ENCODE results near the gene SMTNL2.

The SMTNL2 gene

DNA sequence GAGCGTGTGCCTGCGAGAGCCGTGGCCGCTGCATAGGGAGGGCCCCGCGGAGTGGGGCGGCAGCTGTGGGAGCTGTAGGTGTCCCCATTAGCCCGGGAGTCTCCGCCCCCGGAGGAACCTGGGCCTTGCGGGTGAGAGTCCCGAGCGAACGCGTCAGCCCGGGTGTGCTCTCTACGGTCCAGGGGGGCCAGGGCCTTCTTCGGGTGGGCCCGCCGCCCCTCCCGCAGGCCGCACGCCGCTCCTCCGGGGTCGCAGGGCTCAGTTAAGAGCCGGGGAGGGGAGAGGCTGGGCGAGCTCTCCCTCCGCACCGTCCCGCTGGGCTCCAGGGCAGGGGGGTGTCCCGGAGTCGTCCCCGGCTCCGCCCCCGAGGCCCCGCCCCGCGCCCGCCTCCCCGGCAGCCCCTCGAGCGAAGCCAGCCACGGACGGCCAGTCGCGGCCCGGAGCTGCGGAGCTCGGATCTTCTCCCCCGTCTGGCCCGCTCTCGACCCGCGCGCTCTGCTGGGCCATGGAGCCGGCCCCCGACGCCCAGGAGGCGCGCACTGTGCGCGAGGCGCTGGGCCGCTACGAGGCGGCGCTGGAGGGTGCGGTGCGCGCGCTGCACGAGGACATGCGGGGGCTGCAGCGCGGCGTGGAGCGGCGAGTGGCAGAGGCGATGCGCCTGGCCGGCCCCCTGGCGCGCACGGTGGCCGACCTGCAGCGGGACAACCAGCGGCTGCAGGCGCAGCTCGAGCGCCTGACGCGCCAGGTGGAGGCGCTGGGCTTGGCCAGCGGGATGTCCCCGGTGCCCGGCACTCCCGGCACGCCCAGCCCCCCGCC, at the start of gene SMTNL2:
Gene SMTNL2, plus strand, starts transcription at position 429 of the 816 bp plus-strand sequence. Its CDS starts 77 bp downstream, at position 506.
- DNase-seq, result no peak

DNA sequence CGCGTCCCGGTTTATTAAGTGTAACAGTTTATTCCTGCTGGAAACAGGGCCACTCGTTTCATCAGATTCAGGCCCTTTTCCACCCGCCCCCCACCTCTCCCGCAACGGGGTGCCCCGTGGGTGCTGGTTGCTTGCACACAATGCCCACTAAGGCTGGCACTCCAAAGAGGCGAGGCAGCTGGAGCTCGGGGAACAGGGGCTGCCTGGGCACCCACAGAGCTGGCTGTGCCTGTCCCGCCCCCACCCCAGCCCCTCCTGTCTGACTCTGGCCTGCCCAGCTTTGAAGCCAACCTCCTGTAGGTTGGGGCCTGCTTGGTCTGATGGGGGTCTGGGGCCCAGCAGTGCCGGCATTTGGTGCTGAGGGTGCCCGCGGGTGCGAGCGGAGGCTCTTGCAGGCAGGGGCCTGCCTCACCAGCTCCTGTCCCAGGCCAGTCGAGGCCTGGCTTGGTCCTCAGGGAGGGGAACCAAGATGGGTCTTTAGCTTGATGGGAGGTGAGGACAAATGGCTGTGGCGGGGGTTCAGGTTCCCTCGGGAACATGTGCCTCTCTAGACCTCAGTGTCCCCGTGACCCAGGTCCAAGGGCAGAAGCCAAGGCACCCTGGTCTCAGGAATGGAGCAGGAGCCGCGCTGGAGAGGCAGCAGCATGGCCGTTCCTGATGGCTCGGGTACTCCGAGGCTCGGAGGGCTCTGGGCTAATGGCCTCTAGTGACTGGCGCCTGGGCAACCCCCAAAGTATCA, 49.2 kb upstream of the SMTNL2 start:
- no peak for DNase-seq

DNA sequence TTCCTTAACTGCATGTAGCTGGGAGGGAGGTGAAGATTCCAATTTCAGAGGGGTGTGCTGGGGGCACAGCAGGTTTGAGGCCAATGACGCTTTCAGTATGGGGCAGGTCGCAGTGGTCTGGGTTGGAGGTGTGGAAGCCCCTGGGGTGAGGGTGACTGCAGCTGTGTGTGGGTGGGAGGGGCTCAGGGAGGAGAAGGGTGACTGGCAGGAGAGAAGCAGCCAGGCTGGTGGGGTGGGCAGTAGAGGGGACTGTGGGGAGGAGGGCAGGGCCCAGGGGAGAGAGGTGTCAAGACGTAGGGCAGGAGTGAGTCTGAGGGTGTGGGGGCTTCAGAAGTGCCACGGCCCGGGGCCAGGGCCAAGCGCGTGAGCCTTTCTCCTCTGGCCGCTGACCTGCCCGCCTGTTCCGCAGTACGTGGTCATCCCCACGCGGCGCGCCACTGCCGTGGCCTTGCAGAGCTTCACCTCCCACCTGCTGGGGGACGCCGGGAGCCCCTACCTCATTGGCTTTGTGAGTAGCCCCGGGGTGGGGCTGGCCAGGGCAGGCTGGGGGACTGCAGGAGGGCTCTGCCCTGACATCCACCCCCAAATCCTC, 48.6 kb upstream of the SMTNL2 start:
- DNase-seq, result no peak

DNA sequence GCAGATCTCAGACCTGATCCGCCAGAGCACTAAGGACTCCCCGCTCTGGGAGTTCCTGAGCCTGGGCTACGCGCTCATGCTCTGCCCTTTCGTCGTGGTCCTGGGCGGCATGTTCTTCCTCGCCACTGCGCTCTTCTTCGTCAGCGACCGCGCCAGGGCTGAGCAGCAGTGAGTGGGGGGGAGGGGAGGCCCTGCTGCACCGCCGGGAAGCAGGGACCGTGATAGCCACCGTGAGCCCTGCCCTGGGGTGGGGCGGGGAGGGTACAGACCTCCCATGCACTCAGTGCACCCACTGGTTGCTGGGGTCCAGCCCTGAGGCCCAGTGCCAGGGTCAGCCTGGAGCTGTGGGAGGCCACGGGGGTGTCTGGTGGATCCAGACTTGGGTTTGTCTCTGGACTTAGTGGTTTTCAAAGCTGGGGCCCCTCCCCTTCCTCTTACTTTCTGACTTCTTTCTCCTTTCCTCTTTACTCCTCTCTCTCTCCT, 48.0 kb upstream of the SMTNL2 start:
- DNase-seq, result no peak

DNA sequence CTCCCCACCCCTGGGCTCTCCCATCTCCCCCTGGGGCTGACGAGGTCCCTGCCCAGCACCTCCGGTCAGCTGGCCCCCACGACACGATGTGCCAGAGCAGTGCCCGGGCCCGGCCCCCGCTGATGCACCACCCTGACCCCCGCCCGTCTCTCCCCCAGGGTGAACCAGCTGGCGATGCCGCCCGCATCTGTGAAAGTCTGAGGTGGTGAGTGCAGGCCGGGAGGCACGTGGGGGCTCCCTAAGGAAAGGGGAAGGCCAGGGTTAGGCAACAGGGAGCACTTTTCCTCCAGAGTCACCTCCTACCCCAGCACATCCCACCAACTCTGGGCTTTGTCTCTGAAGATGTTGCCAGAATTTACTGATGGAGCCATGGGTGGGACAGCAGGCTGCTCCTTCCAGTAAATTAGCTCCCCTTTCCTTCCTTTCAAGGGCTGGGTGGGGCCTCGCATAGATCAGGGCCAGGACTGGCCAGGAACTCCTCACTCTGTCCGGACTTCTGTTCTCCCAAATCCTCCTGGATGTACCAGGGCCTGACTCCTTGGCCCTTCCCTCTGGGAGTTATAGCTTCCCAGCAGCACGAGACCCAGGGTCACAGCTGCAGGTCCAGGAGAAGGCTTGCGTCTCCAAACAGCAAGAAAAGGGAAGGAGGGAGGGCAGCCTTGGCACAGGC, 47.5 kb upstream of the SMTNL2 start:
- no peak for DNase-seq

DNA sequence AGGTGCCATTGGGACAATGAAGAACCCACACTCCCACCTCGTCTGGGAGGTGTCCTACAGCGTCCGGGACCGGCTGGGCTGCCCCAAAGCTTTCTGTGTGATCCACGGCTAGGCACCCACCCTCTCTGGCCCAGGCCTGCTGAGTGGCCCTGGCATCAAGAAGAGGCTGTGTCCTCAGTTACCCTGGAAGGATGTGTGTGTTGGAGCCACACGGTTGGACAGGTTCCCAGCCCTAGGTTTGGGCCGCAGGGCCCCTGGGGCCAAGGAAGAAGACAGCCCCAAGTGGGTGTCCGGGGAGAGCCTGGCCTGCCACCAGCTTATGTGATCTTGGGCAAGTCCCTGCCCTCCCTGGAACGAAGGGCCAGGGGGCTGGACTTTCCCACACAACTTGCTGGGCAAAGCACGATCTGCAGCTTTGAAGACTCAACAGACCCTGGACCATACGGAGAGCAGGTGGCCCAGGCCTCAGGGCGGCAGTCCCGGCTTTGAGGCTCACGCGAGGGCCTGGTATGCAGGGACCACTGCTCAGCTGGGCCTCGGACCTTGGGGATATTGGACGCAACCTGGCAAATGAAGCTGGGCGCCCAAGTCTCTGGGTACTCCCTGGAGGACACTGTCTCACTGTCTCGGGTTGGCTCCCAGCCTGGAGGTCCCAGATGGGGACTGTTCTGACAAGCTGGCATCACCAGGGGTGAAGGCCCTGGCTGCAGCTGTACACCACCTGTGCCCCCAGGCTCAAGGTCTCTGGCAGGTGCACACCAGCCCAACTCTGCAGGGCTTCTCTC, 46.7 kb upstream of the SMTNL2 start:
- DNase-seq, result no peak

DNA sequence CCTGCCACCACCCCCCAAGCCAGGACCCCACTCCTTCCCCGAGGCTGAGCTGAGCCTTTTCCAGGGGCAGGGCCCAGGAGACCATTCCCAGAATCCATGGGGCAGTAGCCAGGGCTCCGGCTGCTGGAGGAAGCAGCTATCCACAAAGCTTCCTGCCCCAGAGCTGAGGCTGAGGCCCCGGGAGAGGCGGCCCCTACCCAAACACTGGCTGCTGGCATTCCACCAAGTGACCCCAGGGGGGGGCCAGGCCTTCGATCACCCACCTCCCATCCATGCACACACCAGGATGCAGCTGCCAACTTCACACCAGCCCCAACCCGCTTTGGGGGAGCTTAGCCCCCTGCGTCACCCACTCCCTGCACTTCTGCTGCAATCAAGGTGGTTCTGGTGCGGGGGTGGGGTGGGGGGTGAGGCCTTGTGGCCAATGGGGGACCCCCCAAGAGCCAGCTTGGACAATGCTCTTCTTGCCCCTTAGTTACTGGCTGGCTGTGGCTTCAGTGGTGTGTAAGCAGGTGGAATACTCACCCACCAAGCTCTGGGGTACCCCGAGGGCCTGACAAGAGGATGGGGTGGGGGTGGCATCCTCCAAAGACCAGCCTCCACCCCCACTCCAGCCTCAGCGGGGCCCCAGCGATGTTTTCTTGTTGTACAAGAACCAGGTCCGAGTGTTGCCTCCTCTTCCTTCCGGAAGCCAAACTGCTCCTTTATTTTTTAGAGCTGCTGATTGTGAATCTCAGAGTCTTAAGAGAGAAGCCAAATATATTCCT, 45.9 kb upstream of the SMTNL2 start:
- no peak for DNase-seq

DNA sequence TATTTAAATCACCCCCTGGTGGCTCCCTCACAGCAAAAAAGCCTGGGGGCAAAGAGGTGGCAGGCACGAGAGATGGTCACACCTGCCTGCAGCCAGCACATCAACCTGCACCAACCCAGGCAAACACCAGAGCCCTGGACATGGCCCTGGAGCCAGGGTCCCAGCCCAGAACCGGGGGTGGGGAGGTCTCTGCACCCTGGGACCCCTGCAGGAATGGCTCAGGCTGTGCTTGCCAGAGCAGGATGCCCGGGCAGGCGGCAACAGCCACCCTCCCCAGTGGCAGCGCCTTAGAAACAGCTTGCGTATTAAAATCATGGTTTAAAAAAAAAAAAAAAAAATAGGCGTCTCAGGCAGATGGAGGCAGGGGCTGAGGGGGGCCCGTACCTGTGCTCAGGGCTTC, 45.3 kb upstream of the SMTNL2 start:
- DNase-seq, result no peak

DNA sequence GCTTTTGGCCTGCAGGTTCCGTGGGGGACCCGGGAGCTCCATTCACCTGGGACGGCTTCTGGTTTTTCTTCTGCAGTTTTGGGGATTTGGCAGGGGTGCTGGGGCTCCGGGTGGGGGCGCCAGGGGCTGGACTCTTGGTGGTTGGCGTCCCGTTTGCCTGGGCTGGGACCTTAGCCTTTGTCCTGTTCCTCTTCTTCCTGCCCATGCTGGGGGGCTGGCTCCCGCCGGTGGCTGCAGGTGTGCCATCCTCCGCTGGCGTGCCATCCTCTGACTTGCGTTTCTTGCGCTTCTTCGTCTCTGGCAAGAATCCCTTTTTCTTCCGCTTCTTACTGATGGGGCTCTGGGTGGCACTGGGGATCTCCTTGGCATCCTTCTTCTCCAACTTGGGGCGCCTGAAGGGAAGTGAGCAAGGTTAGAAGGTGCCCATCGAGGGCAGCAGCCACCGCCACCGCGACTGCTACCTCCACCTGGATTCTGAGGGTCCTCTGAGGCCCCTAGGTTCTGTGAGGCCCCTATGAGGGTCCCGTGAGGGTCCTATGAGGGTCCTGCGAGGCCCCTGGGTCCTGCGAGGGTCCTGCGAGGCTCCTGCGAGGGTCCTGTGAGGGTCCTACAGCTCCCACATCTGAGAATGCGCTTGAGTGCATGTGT, 44.6 kb upstream of the SMTNL2 start:
- no peak for DNase-seq

DNA sequence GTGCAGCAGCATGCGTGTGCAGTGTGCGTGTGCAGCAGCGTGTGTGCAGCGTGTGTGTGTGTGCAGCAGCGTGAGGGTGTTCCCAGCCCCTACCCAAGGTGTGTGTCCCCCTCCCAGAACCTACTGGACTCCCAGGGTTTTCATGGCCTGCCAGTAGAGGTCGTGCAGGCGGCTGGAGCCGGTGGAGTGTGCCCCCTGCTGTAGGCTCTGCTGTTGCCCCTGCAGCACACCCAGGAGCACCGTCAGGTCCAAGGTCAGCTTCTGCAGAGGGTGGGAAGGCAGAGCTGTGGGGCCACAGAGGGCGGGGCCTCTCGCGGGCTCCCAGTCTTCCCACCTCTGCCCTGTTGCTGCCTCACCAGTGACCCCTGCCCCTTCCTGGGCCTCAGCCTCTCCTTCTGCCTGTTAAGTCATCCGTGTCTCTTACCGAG, 44.1 kb upstream of the SMTNL2 start:
- DNase-seq, result no peak

DNA sequence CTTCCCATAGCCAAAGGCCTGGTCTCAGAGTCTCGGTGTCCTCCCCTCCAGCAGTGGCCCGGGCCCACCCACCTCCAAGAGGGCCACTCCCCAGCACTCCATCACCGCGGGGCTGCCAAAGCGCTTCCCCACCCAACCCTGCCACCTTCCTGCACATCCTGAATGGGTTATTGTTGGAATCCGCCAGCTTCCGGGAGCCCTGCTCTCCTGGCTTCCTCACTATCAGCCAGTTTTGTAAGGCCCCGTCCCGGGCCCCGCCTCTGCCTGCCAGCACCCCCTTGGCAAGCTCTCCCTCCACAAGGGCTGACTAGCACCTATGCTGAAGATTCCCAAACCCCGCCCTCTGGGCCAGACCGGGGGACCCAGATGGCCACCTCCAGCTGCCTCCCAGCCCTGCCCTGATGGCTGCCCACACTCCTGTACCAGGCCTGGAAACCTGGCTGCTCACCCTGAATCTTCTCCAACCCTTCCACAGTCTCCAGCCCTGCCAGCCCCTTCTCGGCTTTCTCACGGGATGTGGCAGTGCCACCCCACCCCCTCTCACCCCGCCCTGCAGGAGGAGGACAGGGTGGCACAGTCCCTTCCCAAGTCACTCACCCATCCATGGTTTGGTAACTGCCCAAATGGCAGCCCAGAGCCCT, 43.5 kb upstream of the SMTNL2 start:
- DNase-seq, result no peak

DNA sequence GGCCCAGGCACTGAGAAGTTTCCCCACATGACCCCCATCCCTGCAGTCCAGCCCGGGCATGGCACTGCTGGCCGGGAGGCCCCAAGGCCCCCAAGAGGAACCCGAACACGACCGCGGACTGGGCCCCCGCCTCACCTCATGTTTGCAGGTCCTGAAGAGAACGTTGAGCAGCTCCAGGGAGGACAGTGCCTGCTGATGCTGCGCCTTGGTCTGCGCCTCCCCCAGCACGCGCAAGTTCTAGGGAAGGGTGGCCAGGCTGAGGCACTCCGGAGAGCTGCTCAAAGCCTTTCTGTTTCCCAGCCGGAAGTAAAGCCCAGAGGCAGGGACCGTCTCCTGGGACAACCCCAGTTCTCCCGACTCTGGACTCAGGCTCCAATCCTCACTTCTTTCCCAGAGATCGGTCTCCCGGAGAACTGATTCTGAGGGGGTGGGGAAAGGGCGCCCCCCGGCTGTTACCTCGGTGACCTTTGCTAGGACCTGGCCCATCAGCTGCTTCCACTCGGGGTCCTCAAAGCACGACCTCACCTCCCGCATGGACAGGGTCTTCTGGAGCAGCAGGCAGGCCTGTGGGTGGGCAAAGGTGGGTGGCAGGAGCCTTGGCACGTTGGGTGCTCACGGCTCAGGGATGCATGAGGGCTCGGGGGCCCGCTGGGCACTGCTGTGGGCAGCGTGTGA, 42.9 kb upstream of the SMTNL2 start:
- no peak for DNase-seq

DNA sequence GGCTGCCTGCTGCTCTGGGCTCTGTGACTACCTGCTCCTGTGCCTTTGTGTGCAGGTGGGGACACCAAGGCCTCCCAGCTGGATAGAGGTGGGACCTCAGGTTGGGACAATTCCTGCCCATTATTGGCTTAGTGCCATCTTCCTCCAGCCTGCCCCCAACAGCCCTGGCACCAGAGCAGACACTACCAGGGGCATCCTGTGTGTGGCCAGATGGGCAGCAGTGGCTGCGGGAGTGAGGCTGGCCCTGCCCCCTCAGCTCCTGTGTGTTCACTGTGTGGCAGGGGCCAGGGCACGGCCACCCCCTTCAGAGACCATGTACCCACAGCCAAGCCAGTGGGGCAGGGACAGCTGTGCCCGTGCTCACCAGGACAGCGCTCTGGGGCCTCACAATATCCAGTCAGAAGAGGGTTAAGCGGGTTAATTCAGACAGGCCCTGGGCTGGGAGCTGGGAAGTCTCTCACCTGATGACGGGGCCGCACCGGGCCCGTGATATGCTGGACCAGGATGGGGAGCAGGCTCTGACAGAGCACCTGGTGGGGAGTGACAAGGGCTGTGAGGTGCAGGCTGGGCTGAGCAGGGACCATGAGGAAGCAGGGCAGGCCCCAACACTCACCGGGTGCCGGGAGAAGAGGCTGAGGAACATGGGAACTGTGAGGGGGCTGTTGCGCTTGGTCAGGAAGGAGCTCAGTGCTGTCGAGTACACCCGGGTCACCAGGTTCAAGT, 42.2 kb upstream of the SMTNL2 start:
- DNase-seq, result no peak

DNA sequence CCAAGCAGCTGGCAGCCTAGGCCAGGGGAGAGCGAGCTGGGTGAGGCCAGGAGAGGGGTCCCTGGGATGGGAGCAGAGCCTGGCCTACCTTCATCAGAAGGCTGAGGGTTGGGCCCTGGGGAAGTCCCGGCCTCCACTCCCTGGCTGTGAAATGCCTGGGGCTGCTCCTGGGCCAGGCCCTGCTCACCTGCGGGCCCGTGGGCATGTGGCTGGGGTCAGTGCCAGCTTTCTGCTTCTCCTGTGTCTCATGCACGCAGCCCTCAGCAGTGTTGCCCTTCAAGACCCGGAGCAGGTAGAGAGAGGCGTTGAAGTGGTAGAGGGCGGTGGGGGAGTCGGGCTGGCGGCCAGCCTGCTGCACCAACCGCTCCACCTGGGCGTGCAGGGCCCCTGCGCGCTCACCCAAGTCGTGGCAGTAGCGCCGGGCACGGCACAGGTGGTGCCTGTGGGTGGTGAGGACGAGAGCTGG, 41.6 kb upstream of the SMTNL2 start:
- no peak for DNase-seq

DNA sequence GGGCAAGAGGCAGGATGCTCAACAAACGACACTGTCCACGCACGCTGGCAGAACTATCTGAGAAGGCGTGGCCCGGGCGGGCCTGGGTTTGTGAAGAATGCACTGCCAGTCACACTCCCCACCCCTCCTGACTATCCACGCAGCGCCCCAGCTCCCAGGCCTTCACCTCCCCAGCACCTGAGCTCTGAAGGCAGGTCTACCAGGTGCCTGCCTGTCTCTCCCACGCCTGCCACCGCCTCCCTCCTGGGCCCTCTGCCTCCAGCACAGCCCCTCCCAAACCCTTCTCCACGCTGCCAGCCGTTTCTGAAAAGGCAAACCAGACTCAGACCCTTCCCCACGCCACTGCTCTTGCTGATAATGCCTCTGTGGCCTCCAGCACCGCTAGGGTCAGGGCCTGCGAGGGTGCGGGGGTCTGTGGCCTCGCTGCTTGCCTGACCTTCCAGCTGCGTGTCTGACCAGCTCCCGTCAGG, 40.7 kb upstream of the SMTNL2 start:
- DNase-seq, result no peak

DNA sequence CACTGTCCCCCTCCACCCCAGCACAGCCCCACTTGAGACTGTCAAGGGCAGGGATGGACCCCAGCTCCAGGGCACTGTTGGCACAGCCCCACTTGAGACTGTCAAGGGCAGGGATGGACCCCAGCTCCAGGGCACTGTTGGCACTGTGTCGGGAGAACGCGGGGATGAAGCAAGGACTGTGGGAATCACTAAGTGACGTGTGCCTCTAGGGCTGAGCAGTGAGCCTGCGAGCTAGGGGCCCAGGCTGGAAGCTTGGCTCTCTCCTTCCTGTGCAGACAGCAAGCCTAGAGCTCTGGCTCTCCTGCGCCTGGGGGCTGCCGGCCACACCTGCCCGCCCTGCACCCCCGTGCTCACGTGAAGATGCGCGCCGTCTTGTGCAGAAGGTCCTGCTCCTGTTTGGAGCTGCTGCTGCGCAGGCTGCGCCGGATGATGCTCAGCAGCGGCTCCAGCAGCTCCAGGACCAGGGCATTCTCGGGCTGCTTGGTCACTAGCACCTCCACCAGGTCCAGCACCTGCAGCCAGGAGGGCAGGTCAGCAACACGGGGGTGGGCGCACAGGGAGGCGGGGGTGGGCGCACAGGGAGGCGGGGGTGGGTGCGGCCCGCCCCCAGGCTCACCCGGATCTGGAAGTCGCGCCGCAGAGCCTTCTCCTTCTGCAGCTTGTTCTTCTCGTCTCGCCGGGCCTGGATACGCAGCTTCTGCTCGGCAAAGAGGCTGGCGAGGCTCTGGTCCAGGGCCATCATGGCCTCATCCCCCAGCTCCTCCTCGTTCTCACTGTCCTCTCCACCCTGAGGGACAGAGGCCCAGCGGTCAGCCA, 40.0 kb upstream of the SMTNL2 start:
- no peak for DNase-seq

DNA sequence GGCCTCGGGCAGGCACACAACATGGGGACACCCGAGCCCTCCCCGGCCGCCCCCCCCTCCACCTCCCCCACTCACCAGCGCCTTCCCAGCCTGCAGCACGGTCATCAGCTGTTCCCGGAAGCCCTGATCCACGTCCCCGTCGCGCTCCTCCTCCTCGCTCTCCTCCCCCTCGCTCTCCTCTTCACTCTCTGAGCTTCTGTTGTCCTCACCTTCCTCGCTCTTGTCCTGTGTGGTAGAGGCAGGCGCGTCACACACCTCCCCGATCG, 39.4 kb upstream of the SMTNL2 start:
- no peak for DNase-seq

DNA sequence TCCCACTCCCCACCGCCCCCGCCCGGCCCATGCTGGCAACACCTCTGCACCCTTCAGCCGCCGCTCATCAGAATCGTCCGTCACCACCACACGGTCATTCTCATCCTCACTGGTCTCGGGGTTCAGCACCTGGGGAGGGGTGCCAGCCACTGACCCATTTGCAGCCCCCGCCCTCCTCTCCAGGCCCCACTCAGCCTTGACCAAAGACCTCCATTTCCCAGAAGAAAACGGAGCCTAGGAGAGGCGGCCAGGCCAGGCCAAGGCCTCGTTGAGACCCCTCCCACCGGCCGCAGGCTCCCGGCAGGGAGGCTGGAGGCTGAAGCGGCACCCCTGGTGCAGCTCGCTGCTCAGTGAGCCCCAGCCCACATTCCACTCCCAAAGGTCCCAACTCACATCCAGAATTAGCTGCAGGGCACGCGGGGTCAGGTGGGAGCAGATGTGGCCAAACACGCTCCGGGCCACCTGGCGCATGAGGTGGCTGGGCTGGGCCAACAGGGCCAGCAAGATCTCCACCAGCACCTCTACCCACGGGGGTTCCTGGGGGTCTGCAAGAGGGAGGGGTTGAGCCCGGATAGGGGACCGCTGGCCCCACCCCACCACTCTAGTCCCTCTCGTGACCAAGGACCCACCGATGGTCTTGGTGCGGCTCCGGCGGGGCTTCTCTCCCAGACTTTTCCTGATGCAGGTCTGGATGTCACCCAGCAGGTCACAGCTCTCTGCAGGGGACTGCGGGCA, 38.9 kb upstream of the SMTNL2 start:
- no peak for DNase-seq

Data from NCI-H510A treated with DMSO at 0.1 percent for 48 hours (cell line).